Measurements from ENCODE around the gene TXNDC2. TPM values are rescaled to one million over a fixed set of nuclear protein-coding genes. Genes with fewer than 3 reads are reported as not detected.

Gene TXNDC2
- total RNA-seq, 1 donor = 0.36 TPM

GRCh38 chr18:9866627-9867026 is 19.1 kb upstream of the TXNDC2 start:
- H3K36me3 ChIP-seq (ENCODE audit: insufficient read depth, low read length) = peaks cover 3% of the 10 kb centered on the region
- peaks cover 4% of the 10 kb centered on the region for H3K9me3 ChIP-seq (ENCODE audit: low read depth, low read length)
- TF ChIP-seq CTCF (IDR thresholded peaks at IDR 0.05; ENCODE audit: extremely low read depth, low read depth, low read length) = no peak
- H3K4me3 ChIP-seq (ENCODE audit: insufficient read depth, low read length) = no peak overlapping the region
- H3K27me3 ChIP-seq (ENCODE audit: insufficient read depth, low read length) = no peaks in the 10 kb centered on the region
- peaks cover 22% of the 10 kb centered on the region for H3K4me1 ChIP-seq (ENCODE audit: insufficient read depth, low read length)
- H2AFZ ChIP-seq (ENCODE audit: low read length) = no peak overlapping the region
- no peaks in the 10 kb centered on the region for H4K20me1 ChIP-seq (ENCODE audit: insufficient read depth, low read length)
- no peak overlapping the region for H3K27ac ChIP-seq (ENCODE audit: low read depth, low read length)
- H3K79me2 ChIP-seq (ENCODE audit: insufficient read depth, low read length) = no peaks in the 10 kb centered on the region
- no peak for DNase-seq (ENCODE audit: insufficient read length, low spot score, missing footprints)
- H3K4me2 ChIP-seq (ENCODE audit: insufficient read depth, low read length) = no peak overlapping the region

- H2AFZ ChIP-seq (ENCODE audit: low read length) = no peak overlapping the region
- H4K20me1 ChIP-seq (ENCODE audit: insufficient read depth, low read length) = no peaks in the 10 kb centered on the region
- H3K4me3 ChIP-seq (ENCODE audit: insufficient read depth, low read length) = no peak overlapping the region
- H3K4me1 ChIP-seq (ENCODE audit: insufficient read depth, low read length) = peaks cover 22% of the 10 kb centered on the region
- H3K79me2 ChIP-seq (ENCODE audit: insufficient read depth, low read length) = no peaks in the 10 kb centered on the region
- no peak overlapping the region for H3K27ac ChIP-seq (ENCODE audit: low read depth, low read length)
- H3K9me3 ChIP-seq (ENCODE audit: low read depth, low read length) = peaks cover 4% of the 10 kb centered on the region
- no peak for DNase-seq (ENCODE audit: insufficient read length, low spot score, missing footprints)
- H3K36me3 ChIP-seq (ENCODE audit: insufficient read depth, low read length) = no peaks in the 10 kb centered on the region
- no peak for TF ChIP-seq CTCF (IDR thresholded peaks at IDR 0.05; ENCODE audit: extremely low read depth, low read depth, low read length)
- H3K27me3 ChIP-seq (ENCODE audit: insufficient read depth, low read length) = no peaks in the 10 kb centered on the region
- no peak overlapping the region for H3K4me2 ChIP-seq (ENCODE audit: insufficient read depth, low read length)
Measured at GRCh38 chr18:9867071-9867594, 18.6 kb upstream of the TXNDC2 start.

GRCh38 chr18:9868857-9869714 is 16.7 kb upstream of the TXNDC2 start:
- Histone ChIP-seq H3K4me1 (ENCODE audit: insufficient read depth, low read length) (peaks cover 22% of the 10 kb centered on the region), H3K27ac (ENCODE audit: low read depth, low read length) (peak overlapping the region; percentile 34), H3K4me2 (ENCODE audit: insufficient read depth, low read length) (no peak overlapping the region), H3K27me3 (ENCODE audit: insufficient read depth, low read length) (no peaks in the 10 kb centered on the region), H3K9me3 (ENCODE audit: low read depth, low read length) (peaks cover 4% of the 10 kb centered on the region), H3K4me3 (ENCODE audit: insufficient read depth, low read length) (no peak overlapping the region), H2AFZ (ENCODE audit: low read length) (no peak overlapping the region), H4K20me1 (ENCODE audit: insufficient read depth, low read length) (no peaks in the 10 kb centered on the region), H3K36me3 (ENCODE audit: insufficient read depth, low read length) (no peaks in the 10 kb centered on the region), H3K79me2 (ENCODE audit: insufficient read depth, low read length) (no peaks in the 10 kb centered on the region)
- no peak for TF ChIP-seq CTCF (IDR thresholded peaks at IDR 0.05; ENCODE audit: extremely low read depth, low read depth, low read length)
- DNase-seq (ENCODE audit: insufficient read length, low spot score, missing footprints) = no peak

- Histone ChIP-seq H2AFZ (ENCODE audit: low read length) (peak overlapping the region; percentile 79), H3K27me3 (ENCODE audit: insufficient read depth, low read length) (no peaks in the 10 kb centered on the region), H3K36me3 (ENCODE audit: insufficient read depth, low read length) (no peaks in the 10 kb centered on the region), H3K4me2 (ENCODE audit: insufficient read depth, low read length) (peak overlapping the region; percentile 4), H4K20me1 (ENCODE audit: insufficient read depth, low read length) (no peaks in the 10 kb centered on the region), H3K27ac (ENCODE audit: low read depth, low read length) (peak overlapping the region; percentile 71), H3K4me3 (ENCODE audit: insufficient read depth, low read length) (no peak overlapping the region), H3K79me2 (ENCODE audit: insufficient read depth, low read length) (no peaks in the 10 kb centered on the region), H3K9me3 (ENCODE audit: low read depth, low read length) (peaks cover 4% of the 10 kb centered on the region), H3K4me1 (ENCODE audit: insufficient read depth, low read length) (peaks cover 22% of the 10 kb centered on the region)
- no peak for TF ChIP-seq CTCF (IDR thresholded peaks at IDR 0.05; ENCODE audit: extremely low read depth, low read depth, low read length)
- DNase-seq (ENCODE audit: insufficient read length, low spot score, missing footprints) = peak; percentile 87
Measured at GRCh38 chr18:9869715-9870430, 15.9 kb upstream of the TXNDC2 start.
